Measurements from ENCODE around the gene TSHZ2. TPM values are rescaled to one million over a fixed set of nuclear protein-coding genes. Genes with fewer than 3 reads are reported as not detected.

Gene TSHZ2
- total and polyA plus RNA-seq, 2 donors (not counting 3 experiments of a cell fraction or from before 2014, with no cell fraction given): not detected

DNA sequence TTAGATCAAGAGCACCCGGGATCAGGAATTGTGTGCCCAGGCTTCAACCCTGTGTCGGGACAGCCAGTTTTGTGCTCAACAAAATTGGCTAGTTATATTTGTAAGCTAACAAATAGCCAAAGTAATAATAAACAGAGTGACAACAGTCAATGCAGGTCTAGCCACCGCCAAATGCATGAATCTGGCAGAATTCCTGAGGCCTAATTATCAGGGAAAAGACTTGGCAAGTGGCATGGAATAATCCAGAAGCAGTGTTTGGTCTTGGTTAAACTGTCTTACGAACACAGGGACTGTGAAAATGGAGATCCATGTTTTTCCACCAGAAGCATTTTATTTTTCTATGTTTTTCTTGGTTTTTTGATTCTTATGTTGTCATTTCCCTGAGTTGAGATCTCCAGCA lies 352.7 kb downstream of the TSHZ2 start:
- Histone ChIP-seq H3K4me2 (ENCODE audit: insufficient read depth, low read length) (no peak overlapping the region), H4K20me1 (replicated peaks; ENCODE audit: control insufficient read depth, extremely low read depth, insufficient read depth, low read length) (no peaks in the 10 kb centered on the region), H2AFZ (ENCODE audit: low read depth, low read length) (no peak overlapping the region), H3K9me1 (replicated peaks; ENCODE audit: control insufficient read depth, extremely low read depth, insufficient read depth, low read length) (no peaks in the 10 kb centered on the region), H3K9me3 (replicated peaks; ENCODE audit: control insufficient read depth, insufficient read depth, low read length) (no peaks in the 10 kb centered on the region), H3K27ac (ENCODE audit: insufficient read depth, low read depth, low read length) (no peak overlapping the region), H3K4me3 (replicated peaks in 1 of 3; ENCODE audit: insufficient read depth in 1 of 3, low read depth in 1 of 3, low read length in 3 of 3) (no peak overlapping the region), H3K36me3 (ENCODE audit: control insufficient read depth in 2 of 2, extremely low read depth in 1 of 2, insufficient read depth in 2 of 2, low read length in 2 of 2) (no peaks in the 10 kb centered on the region), H3K9ac (replicated peaks; ENCODE audit: extremely low read depth, insufficient read depth, low read length) (no peak overlapping the region), H3K4me1 (ENCODE audit: control insufficient read depth, extremely low read depth, insufficient read depth, low read length) (no peaks in the 10 kb centered on the region), H3K79me2 (ENCODE audit: control insufficient read depth, insufficient read depth, low read length) (no peaks in the 10 kb centered on the region), H3K27me3 (ENCODE audit: control insufficient read depth in 2 of 2, insufficient read depth in 2 of 2, low read length in 2 of 2) (no peaks in the 10 kb centered on the region)
- intact Hi-C loops (cut with micrococcal nuclease) (no loop called here), dilution Hi-C loops (cut with MboI; ENCODE audit: extremely low pct_ligation_motif_present, low sequenced_read_pairs) (no loop called here)
- POLR2A ChIA-PET: no interaction called here
- DNase-seq (ENCODE audit: low read depth, low spot score) (no peak), FAIRE-seq (no peak)
- CTCF ChIA-PET: no interaction called here
- BruUV-seq (replicated peaks): no TSS peak
- TF ChIP-seq JUN (IDR thresholded peaks at IDR 0.05; ENCODE audit: borderline replicate concordance, insufficient read depth, insufficient read length, low read depth): no peak
- TF ChIP-seq, protein P1, sequence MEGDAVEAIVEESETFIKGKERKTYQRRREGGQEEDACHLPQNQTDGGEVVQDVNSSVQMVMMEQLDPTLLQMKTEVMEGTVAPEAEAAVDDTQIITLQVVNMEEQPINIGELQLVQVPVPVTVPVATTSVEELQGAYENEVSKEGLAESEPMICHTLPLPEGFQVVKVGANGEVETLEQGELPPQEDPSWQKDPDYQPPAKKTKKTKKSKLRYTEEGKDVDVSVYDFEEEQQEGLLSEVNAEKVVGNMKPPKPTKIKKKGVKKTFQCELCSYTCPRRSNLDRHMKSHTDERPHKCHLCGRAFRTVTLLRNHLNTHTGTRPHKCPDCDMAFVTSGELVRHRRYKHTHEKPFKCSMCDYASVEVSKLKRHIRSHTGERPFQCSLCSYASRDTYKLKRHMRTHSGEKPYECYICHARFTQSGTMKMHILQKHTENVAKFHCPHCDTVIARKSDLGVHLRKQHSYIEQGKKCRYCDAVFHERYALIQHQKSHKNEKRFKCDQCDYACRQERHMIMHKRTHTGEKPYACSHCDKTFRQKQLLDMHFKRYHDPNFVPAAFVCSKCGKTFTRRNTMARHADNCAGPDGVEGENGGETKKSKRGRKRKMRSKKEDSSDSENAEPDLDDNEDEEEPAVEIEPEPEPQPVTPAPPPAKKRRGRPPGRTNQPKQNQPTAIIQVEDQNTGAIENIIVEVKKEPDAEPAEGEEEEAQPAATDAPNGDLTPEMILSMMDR (IDR thresholded peaks at IDR 0.05; ENCODE audit: extremely low read depth in 1 of 2, insufficient read depth in 1 of 2, low read depth in 1 of 2, low read length in 2 of 2): no peak
- TF ChIP-seq EZH2 (IDR thresholded peaks at IDR 0.05; ENCODE audit: borderline replicate concordance, low read depth, low read length, severe bottlenecking): no peak
- TF ChIP-seq MYC (IDR thresholded peaks at IDR 0.05; ENCODE audit: low read depth, low read length): no peak
- no peak for TF ChIP-seq POLR2AphosphoS5 (IDR thresholded peaks at IDR 0.05; ENCODE audit: insufficient read depth, low read depth, low read length)
- TF ChIP-seq FOS (IDR thresholded peaks at IDR 0.05; ENCODE audit: borderline replicate concordance, insufficient read depth, low read length): no peak
- TF ChIP-seq POLR2A (IDR thresholded peaks at IDR 0.05; ENCODE audit: low read depth, low read length): no peak
- TF ChIP-seq, protein P2, sequence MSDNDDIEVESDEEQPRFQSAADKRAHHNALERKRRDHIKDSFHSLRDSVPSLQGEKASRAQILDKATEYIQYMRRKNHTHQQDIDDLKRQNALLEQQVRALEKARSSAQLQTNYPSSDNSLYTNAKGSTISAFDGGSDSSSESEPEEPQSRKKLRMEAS (IDR thresholded peaks at IDR 0.05; ENCODE audit: insufficient read depth, insufficient read length): no peak
- no peak for TF ChIP-seq GATA2 (IDR thresholded peaks at IDR 0.05; ENCODE audit: insufficient read depth, insufficient read length, low read depth, low read length)
